AG09309 (cell line): ENCODE results near the gene CD109.
"Not testable (repeated sequence)": the region's sequence is repeated elsewhere in the genome, so short reads cannot be mapped to it uniquely, and the experiment has no call there.

Experiments used
- DNase-seq: peaks from one replicate; pipeline ENCODE4 v3.0.0-alpha.2; 2010; ENCODE audit warnings: low read depth
- H3K4me3 ChIP-seq: 2 replicates; pipeline ENCODE4 v1.5.1; 2011; ENCODE audit warnings: mild to moderate bottlenecking, low read depth, low read length, moderate library complexity; ENCODE audit not compliant: control insufficient read depth
- CTCF ChIP-seq: IDR thresholded peaks from 2 replicates; pipeline ENCODE4 v1.5.1; 2011; ENCODE audit warnings: mild to moderate bottlenecking, low read depth, low read length, inconsistent platforms; ENCODE audit not compliant: insufficient read depth, control insufficient read depth; ENCODE audit errors: missing control alignments

The CD109 gene

DNA sequence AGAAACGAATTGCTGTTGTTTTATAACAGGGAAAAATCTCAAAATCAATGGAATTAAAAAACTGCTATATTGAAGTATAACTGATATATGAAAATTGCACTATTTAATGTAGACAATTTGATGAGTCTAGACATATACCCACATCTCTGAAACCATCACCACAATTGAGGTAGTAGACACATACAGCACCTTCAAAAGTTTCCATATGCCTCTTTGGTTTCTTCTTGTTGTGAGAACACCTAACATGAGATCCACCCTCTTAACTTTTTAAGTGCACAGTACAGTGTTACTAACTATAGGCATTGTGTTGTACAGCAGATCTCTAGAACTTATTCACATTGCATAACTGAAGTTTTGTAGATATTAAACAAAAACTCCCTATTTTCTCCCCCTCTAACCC is 28.2 kb upstream of the CD109 start:
- no peak for TF ChIP-seq CTCF
- no peak overlapping the region for H3K4me3 ChIP-seq
- no peak for DNase-seq

DNA sequence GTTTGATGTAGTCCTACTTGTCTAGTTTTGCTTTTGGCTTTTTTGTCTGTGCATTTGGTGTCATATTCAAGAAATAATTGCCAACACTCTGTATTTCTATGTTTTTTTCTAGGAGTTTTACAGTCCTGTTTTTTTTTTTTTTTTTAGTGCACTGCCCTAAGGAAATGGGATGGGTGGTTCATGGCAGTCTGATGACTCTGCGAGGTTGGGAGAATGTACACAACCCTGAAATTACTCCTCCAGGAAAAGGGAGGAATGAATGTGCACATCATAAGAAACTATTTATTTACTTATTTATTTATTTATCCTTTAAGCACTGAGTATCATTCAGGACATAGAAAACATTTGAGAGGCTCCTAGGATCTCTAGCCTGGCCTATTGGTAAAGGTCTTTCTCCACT is 27.0 kb upstream of the CD109 start:
- no peak for TF ChIP-seq CTCF

GRCh38 chr6:73671911-73672685 is 23.9 kb upstream of the CD109 start:
- H3K4me3 ChIP-seq = no peak overlapping the region
- DNase-seq = no peak
- no peak for TF ChIP-seq CTCF

More for the DNA sequence above, 27.0 kb upstream of the CD109 start:
- no peak for DNase-seq
- H3K4me3 ChIP-seq = no peak overlapping the region

DNA sequence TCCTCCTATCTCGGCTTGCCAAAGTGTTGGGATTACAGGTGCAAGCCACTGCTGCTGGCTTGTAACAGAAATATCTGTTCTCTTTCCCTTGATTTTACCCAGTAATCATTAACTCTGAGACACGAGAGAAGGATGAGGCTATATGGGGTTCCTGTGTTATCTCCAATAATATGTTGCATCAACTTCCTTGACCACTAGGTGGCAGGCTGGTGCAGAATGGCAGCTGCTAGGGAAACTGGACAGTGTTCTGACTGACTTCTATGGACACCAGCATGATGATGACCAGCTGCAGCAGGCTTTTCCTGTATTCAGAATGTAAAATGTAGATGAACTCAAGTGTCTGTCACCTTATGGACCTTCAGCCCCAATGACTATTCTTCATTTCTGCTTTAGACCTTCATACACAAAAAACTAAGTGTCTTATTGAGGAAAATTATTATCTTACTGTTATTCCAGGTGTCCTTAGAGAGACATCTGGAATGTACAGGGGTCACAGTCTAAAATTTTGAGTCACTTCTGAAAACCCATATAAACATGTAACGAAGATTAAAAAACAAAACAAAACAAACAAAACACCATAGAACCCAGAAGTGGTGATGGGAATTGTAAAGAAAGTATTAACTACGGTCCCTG is 20.4 kb upstream of the CD109 start:
- peak; percentile 93 for TF ChIP-seq CTCF

GRCh38 chr6:73679009-73679408 is 17.0 kb upstream of the CD109 start:
- H3K4me3 ChIP-seq = no peak overlapping the region
- TF ChIP-seq CTCF = no peak
- DNase-seq = no peak

More for the DNA sequence above, 20.4 kb upstream of the CD109 start:
- DNase-seq = peak; percentile 24
- H3K4me3 ChIP-seq = no peak overlapping the region

GRCh38 chr6:73679846-73680245 is 16.2 kb upstream of the CD109 start:
- DNase-seq, H3K4me3 ChIP-seq: not testable (repeated sequence)

GRCh38 chr6:73680289-73680918 is 15.6 kb upstream of the CD109 start:
- DNase-seq = no peak
- H3K4me3 ChIP-seq = no peak overlapping the region
- no peak for TF ChIP-seq CTCF

GRCh38 chr6:73683574-73683973 is 12.4 kb upstream of the CD109 start:
- not testable (repeated sequence) for H3K4me3 ChIP-seq, DNase-seq
